PFSK-1 (cell line): ENCODE measurements around the gene CCNA2.

ENCODE experiments used
- FOXP2 ChIP-seq: optimal IDR thresholded peaks from 2 replicates; pipeline ENCODE3; 2011; ENCODE audit warnings: borderline replicate concordance, control low read depth, inconsistent platforms; ENCODE audit not compliant: insufficient read depth; ENCODE audit errors: extremely low read length, extremely low read depth
- POLR2AphosphoS5 ChIP-seq: IDR thresholded peaks from 2 replicates; pipeline ENCODE4 v1.6.1; 2012; ENCODE audit warnings: low read depth, mild to moderate bottlenecking, control low read depth, low read length, moderate library complexity
- SIN3A ChIP-seq: IDR thresholded peaks from 2 replicates; pipeline ENCODE4 v1.6.1; 2012; ENCODE audit warnings: mild to moderate bottlenecking, low read length, moderate library complexity, borderline replicate concordance; ENCODE audit not compliant: insufficient read depth
- TAF1 ChIP-seq: IDR thresholded peaks from 2 replicates; pipeline ENCODE4 v1.6.1; 2012; ENCODE audit warnings: low read length, control low read depth, borderline replicate concordance; ENCODE audit not compliant: insufficient read depth
- TF ChIP-seq, protein P1 (sequence below), 2 experiments: IDR thresholded peaks; 2 replicates each; pipeline versions ENCODE4 v1.6.1 to v1.8.0; 2011 to 2012; ENCODE audit warnings: low read depth in 2 of 2, low read length in 2 of 2, control low read depth in 1 of 2, inconsistent platforms in 1 of 2, mild to moderate bottlenecking in 1 of 2, moderate library complexity in 1 of 2; ENCODE audit not compliant: insufficient read depth in 1 of 2

CCNA2 gene

DNA sequence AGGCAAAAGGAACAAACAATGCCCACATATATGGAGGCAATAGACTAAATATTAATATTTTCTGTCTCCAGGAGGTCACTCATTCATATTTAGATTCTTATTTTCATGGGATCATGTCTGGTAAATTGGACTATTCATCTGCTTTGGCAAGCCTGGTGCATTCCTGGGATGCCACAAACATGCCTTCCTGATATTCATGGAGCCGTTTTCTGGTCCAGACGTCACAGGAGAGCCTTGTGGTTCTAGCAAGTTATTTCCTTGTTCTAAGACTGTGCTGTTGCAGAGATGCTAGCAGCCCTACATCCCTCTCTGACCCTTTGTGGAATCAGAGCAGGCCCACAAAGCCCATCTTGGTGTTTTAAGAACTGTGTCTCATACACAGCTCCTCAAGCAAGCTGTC lies 38.7 kb downstream of the CCNA2 start:
- TF ChIP-seq POLR2AphosphoS5 (no peak), FOXP2 (no peak), SIN3A (no peak), TAF1 (no peak)
- TF ChIP-seq, protein P1, sequence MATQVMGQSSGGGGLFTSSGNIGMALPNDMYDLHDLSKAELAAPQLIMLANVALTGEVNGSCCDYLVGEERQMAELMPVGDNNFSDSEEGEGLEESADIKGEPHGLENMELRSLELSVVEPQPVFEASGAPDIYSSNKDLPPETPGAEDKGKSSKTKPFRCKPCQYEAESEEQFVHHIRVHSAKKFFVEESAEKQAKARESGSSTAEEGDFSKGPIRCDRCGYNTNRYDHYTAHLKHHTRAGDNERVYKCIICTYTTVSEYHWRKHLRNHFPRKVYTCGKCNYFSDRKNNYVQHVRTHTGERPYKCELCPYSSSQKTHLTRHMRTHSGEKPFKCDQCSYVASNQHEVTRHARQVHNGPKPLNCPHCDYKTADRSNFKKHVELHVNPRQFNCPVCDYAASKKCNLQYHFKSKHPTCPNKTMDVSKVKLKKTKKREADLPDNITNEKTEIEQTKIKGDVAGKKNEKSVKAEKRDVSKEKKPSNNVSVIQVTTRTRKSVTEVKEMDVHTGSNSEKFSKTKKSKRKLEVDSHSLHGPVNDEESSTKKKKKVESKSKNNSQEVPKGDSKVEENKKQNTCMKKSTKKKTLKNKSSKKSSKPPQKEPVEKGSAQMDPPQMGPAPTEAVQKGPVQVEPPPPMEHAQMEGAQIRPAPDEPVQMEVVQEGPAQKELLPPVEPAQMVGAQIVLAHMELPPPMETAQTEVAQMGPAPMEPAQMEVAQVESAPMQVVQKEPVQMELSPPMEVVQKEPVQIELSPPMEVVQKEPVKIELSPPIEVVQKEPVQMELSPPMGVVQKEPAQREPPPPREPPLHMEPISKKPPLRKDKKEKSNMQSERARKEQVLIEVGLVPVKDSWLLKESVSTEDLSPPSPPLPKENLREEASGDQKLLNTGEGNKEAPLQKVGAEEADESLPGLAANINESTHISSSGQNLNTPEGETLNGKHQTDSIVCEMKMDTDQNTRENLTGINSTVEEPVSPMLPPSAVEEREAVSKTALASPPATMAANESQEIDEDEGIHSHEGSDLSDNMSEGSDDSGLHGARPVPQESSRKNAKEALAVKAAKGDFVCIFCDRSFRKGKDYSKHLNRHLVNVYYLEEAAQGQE (IDR thresholded peaks at IDR 0.05; ENCODE audit: insufficient read depth in 1 of 2, low read depth in 2 of 2, low read length in 2 of 2) = no peak

GRCh38 chr4:121784401-121784800 lies 39.3 kb downstream of the CCNA2 start:
- TF ChIP-seq SIN3A (no peak), FOXP2 (no peak), TAF1 (no peak), POLR2AphosphoS5 (no peak)
- TF ChIP-seq, protein P1 (IDR thresholded peaks at IDR 0.05; ENCODE audit: insufficient read depth in 1 of 2, low read depth in 2 of 2, low read length in 2 of 2) = no peak

- TF ChIP-seq FOXP2 (no peak), TAF1 (no peak), POLR2AphosphoS5 (no peak)
- TF ChIP-seq, protein P1 (IDR thresholded peaks at IDR 0.05; ENCODE audit: insufficient read depth in 1 of 2, low read depth in 2 of 2, low read length in 2 of 2) = no peak
These were observed 40.5 kb downstream of the CCNA2 start for GRCh38 chr4:121783210-121783609.

GRCh38 chr4:121778991-121779628 lies 44.6 kb downstream of the CCNA2 start:
- TF ChIP-seq POLR2AphosphoS5 (no peak), SIN3A (no peak), TAF1 (no peak), FOXP2 (no peak)
- TF ChIP-seq, protein P1 (IDR thresholded peaks at IDR 0.05; ENCODE audit: insufficient read depth in 1 of 2, low read depth in 2 of 2, low read length in 2 of 2) = no peak

DNA sequence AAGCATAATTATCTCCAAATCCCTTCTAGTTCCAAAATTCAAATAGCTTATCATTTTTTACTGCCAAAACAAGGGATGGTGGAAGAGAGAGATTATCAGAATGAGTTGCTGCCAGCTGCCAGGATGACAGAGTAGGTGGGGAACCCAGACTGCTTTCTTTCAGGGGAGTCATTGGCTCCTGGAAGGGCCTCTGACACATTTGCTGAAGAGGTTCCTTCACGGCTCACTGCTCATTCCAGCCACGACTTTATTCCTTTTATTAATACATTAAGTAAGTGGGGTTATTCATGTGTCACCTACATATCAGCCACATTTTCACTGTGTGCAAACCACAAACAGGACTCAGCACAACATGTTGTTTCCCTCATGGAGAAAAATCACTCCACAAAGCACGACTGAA lies 46.1 kb downstream of the CCNA2 start:
- TF ChIP-seq SIN3A (no peak), POLR2AphosphoS5 (no peak), FOXP2 (no peak), TAF1 (no peak)
- TF ChIP-seq, protein P1 (IDR thresholded peaks at IDR 0.05; ENCODE audit: insufficient read depth in 1 of 2, low read depth in 2 of 2, low read length in 2 of 2) = no peak
